Measurements from ENCODE around the gene DEFB108B. TPM values are rescaled to one million over a fixed set of nuclear protein-coding genes. Genes with fewer than 3 reads are reported as not detected.

The DEFB108B gene
- total RNA-seq: not detected in 2 replicates

GRCh38 chr11:71832811-71833210 lies at the start of gene DEFB108B:
Gene DEFB108B (plus strand): TSS chr11:71833200. CDS start chr11:71833200, 0 bp downstream.

DNA sequence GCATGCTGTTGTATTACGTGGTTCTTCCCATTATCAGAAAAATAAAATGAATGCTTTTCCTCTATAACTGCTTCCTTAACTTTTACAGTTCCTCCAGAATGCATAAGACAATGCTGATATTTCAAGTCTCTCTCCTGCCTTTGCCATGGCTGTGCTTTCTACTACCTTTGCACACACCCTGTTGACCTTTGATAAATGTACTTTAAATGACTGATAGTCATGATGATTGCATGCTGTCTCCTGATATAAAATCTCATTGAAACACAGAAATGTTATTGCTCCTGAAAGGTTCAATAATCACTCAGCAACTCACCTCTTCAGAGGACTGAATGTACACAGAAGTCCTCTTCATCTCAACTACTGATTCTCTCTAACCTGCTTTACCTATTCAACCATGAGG lies 45.1 kb downstream of the DEFB108B start, which contains the start of gene DEFB131B:
DEFB131B (plus strand) TSS at position 395 of the 400 bp plus-strand sequence; CDS start at position 395, 0 bp downstream.

Other genes with a start within 250 kb of the DEFB108B start
- not detected in 2 replicates for gene DEFB131B, start 45.3 kb downstream of the DEFB108B start, total RNA-seq
- gene XNDC1N, start 95.4 kb downstream of the DEFB108B start, total RNA-seq: 2.6 and 9.4 TPM in 2 replicates
- 94.4 and 97.8 TPM in 2 replicates for gene RNF121, start 95.8 kb downstream of the DEFB108B start, total RNA-seq
- gene IL18BP, start 165.7 kb downstream of the DEFB108B start, total RNA-seq: 7.0 and 9.1 TPM in 2 replicates
- 114 and 117 TPM in 2 replicates for gene NUMA1, start 247.3 kb downstream of the DEFB108B start, total RNA-seq
- 3.2 and 4.2 TPM in 2 replicates for gene LRRC51, start 247.7 kb downstream of the DEFB108B start, total RNA-seq

Measured in epithelial cell of umbilical artery (primary cell).